ENCODE results near the gene WDR26.

The WDR26 gene

DNA sequence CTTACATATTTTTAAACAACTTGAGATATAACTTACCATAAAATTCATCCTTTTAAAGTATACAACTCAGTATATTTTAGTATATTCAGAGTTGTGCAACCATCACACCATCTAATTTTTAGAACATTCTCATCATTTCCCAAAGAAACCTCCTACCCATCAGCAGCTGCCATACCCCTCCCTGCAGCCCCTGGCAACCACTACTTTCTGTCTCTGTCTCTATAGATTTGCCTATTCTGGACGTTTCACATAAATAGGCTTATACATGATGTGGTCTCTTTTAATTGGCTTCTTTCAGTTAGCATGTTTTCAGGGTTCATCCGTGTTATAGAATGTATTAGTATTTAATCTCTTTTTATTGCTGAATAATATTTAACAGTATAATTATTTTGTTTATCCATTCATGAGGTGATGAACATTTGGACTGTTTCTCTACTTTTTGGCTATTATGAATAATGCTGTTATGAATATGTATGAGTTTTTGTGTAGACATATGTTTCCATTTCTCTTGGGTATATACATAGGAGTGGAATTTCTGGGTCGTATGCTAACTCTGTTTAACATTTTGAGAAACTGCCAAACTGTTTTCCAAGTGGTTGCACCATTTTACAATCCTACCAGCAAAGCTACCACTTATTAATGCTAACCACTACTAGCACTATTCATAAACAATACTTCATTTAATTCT lies 29.5 kb downstream of the WDR26 start:
- TF ChIP-seq CTCF (IDR thresholded peaks at IDR 0.05; ENCODE audit: low read depth, low read length, missing control alignments): no peak
- no peak for DNase-seq (ENCODE audit: extremely low read depth, low read depth)
- no peak overlapping the region for H3K4me3 ChIP-seq (replicated peaks; ENCODE audit: low read depth, low read length)

DNA sequence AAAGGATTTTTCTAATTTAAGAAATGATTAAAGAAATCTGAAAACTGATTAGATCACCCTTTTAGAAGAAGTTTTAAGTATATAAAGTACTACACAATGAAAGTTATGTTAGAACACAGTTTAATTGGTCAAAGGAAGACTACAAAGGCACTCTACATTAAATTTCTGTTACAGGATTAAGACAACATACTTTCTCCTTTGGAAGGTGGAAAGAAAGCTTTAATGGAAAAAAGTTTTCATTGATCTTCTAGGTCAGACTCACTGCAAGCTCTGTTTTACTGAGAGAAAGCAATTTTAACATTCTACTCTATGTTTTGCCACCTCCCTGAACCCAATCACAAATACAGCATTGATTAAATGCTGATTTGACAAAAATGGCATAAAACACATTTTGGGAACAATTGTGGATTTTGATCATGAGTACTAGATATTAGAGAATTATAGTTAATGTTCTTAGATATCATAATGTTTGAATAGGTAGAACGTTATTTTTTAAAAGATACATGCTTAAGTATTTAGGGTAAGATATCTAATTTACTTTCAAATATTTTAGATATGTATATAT lies 32.0 kb downstream of the WDR26 start:
- no peak overlapping the region for H3K4me3 ChIP-seq (replicated peaks; ENCODE audit: low read depth, low read length)
- TF ChIP-seq CTCF (IDR thresholded peaks at IDR 0.05; ENCODE audit: low read depth, low read length, missing control alignments): no peak
- no peak for DNase-seq (ENCODE audit: extremely low read depth, low read depth)

DNA sequence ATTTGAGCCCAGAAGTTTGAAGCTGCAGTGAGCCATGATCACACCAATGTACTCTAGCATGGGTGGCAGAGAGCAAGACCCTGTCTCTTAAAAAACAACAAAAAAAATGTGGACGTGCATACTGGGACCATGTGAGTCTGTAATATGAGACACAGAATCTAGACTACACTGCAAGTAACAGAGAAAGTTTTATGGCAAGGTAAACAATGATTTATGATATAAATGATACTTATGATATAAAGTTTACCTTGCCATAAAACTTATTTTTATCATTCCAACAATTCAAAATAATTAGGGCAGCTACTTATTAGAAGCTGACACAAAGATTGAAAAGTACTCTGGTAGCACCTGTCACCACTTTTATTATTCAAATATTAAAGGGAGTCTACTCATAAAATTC lies 34.7 kb downstream of the WDR26 start:
- no peak overlapping the region for H3K4me3 ChIP-seq (replicated peaks; ENCODE audit: low read depth, low read length)
- DNase-seq (ENCODE audit: extremely low read depth, low read depth): no peak
- TF ChIP-seq CTCF (IDR thresholded peaks at IDR 0.05; ENCODE audit: low read depth, low read length, missing control alignments): no peak

DNA sequence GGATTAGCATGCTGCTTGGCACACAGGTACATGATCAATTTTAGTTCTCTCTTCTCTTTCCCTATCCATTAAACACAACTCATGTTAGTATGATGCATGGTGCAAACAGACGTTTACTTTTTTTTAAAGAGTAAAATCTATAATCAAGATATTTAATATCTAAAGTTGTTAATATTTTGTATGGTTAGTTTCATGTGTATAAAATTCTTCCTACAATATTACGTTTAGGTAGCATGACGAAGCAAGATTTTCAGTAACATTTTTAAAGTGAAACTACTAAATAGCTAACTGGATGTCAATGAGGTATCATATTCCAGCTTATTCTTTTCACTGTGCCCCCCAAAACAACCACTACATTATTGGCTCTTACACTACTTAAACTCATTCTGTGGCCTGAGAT lies 41.3 kb downstream of the WDR26 start:
- DNase-seq (ENCODE audit: extremely low read depth, low read depth): no peak

GRCh38 chr1:224392411-224393249 lies 42.0 kb downstream of the WDR26 start:
- DNase-seq (ENCODE audit: extremely low read depth, low read depth): no peak
- no peak for TF ChIP-seq CTCF (IDR thresholded peaks at IDR 0.05; ENCODE audit: low read depth, low read length, missing control alignments)
- no peak overlapping the region for H3K4me3 ChIP-seq (replicated peaks; ENCODE audit: low read depth, low read length)

More for the DNA sequence above, 41.3 kb downstream of the WDR26 start:
- TF ChIP-seq CTCF (IDR thresholded peaks at IDR 0.05; ENCODE audit: low read depth, low read length, missing control alignments): no peak
- H3K4me3 ChIP-seq (replicated peaks; ENCODE audit: low read depth, low read length): no peak overlapping the region

- TF ChIP-seq CTCF (IDR thresholded peaks at IDR 0.05; ENCODE audit: low read depth, low read length, missing control alignments): no peak
- no peak overlapping the region for H3K4me3 ChIP-seq (replicated peaks; ENCODE audit: low read depth, low read length)
- no peak for DNase-seq (ENCODE audit: extremely low read depth, low read depth)
These were observed 44.1 kb downstream of the WDR26 start for GRCh38 chr1:224390517-224390916.
